Mammary epithelial cell (primary cell): ENCODE results near the gene ZNF181.

ENCODE experiments used
- CTCF ChIP-seq, 2 donors: IDR thresholded peaks in 1 of 2; conservative IDR thresholded peaks in 1 of 2; 2 replicates each; pipeline ENCODE4 v1.5.1; 2011 to 2012; ENCODE audit warnings: inconsistent platforms in 2 of 2, low read length in 2 of 2, mild to moderate bottlenecking in 2 of 2, control low read depth in 1 of 2, low read depth in 1 of 2; ENCODE audit not compliant: insufficient read depth in 1 of 2; ENCODE audit errors: extremely low read depth in 1 of 2
- EZH2 ChIP-seq: IDR thresholded peaks from 2 replicates; pipeline ENCODE4 v1.6.1; 2012; ENCODE audit warnings: low read length, inconsistent platforms, borderline replicate concordance

DNA sequence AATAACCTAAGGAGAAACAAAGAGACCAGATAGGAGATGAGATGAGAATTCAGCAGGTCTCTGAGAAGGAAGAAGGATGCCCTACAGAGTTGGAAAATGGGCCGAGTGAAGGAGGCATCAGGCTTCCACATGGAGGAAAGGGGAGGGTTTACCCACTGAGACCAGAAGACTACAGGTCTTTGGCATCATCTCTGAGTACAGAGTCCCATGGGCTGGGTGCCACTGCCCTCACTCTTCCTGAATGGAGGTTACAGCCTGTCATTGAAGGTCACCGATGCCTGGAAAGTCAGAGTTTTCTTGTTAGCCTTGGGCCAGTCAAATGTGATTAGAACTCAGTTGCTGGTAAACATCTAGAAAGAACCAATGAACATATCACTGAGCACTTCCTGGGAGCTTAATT is 46.7 kb upstream of the ZNF181 start:
- no peak for TF ChIP-seq CTCF (conservative IDR thresholded peaks at IDR 0.05 in 1 of 2, IDR thresholded peaks at IDR 0.05 in 1 of 2; ENCODE audit: extremely low read depth in 1 of 2, insufficient read depth in 1 of 2, low read depth in 1 of 2, low read length in 2 of 2)
- no peak for TF ChIP-seq EZH2
